ENCODE measurements around the gene EXT2.

The EXT2 gene

GRCh38 chr11:44130751-44131150, 35.3 kb downstream of the EXT2 start:
- ChIA-PET POLR2A (no interaction called here), CTCF (interaction anchor here (1.0 to 4.1 kb wide), 4 partner anchors 10 to 37 kb away, joined by 3 to 21 read pairs (median 4); partner anchors contain the start of gene EXT2)
- TF ChIP-seq, protein P1, sequence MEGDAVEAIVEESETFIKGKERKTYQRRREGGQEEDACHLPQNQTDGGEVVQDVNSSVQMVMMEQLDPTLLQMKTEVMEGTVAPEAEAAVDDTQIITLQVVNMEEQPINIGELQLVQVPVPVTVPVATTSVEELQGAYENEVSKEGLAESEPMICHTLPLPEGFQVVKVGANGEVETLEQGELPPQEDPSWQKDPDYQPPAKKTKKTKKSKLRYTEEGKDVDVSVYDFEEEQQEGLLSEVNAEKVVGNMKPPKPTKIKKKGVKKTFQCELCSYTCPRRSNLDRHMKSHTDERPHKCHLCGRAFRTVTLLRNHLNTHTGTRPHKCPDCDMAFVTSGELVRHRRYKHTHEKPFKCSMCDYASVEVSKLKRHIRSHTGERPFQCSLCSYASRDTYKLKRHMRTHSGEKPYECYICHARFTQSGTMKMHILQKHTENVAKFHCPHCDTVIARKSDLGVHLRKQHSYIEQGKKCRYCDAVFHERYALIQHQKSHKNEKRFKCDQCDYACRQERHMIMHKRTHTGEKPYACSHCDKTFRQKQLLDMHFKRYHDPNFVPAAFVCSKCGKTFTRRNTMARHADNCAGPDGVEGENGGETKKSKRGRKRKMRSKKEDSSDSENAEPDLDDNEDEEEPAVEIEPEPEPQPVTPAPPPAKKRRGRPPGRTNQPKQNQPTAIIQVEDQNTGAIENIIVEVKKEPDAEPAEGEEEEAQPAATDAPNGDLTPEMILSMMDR (IDR thresholded peaks at IDR 0.05; ENCODE audit: control extremely low read depth, extremely low read depth, low read depth, missing control alignments) = no peak
- DNase-seq (ENCODE audit: extremely low spot score) = no peak

DNA sequence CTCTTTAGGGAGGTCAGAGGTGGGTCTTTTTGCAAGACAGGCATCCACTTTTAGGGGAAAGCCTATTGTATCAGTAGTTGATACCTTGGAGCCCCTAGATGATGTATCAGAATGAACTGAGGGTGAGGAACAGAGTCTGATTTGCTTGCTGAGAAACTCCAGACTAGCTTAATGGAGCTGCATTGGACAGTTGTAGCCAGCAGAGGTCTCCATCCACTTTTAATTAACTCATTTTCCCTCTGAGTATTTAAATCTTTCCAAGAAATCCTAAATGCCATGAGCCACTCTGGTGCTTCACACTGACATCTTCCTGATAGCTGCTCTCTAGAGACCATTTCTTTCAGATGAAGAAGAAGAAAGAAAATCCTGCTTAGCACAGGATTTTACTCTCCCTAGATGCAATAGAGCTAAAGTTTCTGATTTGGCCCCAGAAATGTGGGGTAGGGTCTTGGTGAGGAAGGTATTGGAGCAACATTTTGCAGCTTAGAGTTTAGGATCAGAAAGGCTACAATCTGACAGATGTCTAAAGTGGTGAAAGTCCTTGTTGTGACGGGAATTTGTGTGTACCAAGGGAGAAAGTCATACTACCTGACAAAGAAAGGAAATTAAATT, 38.0 kb downstream of the EXT2 start:
- ChIA-PET CTCF (interaction anchor here (1.0 to 4.1 kb wide), 14 partner anchors 8 to 778 kb away, joined by 3 to 21 read pairs (median 4); partner anchors contain the start of gene EXT2), POLR2A (no interaction called here)
- DNase-seq (ENCODE audit: extremely low spot score) = peak; percentile 20
- TF ChIP-seq, protein P1 (IDR thresholded peaks at IDR 0.05; ENCODE audit: control extremely low read depth, extremely low read depth, low read depth, missing control alignments) = peak; percentile 37

- DNase-seq (ENCODE audit: extremely low spot score) = no peak
- POLR2A ChIA-PET = no interaction called here
- TF ChIP-seq, protein P1 (IDR thresholded peaks at IDR 0.05; ENCODE audit: control extremely low read depth, extremely low read depth, low read depth, missing control alignments) = no peak
- CTCF ChIA-PET = interaction anchor here (1.1 to 4.1 kb wide), 11 partner anchors 8 to 401 kb away, joined by 3 to 21 read pairs (median 5); partner anchors contain the start of gene EXT2
Observed at GRCh38 chr11:44134625-44135024, 39.1 kb downstream of the EXT2 start.

- CTCF ChIA-PET = interaction anchor here (0.9 to 3.3 kb wide), 5 partner anchors 10 to 775 kb away, joined by 3 to 16 read pairs (median 5); partner anchors contain the start of gene EXT2
- no peak for DNase-seq (ENCODE audit: extremely low spot score)
- POLR2A ChIA-PET = no interaction called here
- TF ChIP-seq, protein P1 (IDR thresholded peaks at IDR 0.05; ENCODE audit: control extremely low read depth, extremely low read depth, low read depth, missing control alignments) = no peak
Observed at GRCh38 chr11:44136176-44136945, 40.9 kb downstream of the EXT2 start.

DNA sequence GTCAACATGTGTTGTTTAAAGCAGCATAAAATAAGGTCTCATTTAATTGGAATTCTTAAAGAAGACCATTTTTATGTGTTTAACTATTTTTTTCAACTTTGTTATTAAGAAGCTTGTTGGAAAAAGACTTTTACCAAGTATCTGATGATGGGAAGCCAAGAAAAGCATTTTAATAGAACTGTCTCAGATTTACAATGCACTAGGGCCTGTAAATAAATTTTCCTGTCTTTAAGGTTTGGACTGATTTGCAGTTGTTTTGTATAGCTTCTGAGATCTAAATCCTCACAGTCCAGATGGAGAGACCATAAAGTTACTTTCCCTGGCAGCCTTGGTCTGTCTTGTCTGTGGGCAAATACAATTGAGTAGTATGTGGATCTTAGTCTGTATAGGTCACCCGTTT, 41.6 kb downstream of the EXT2 start:
- ChIA-PET POLR2A (no interaction called here), CTCF (interaction anchor here (1.6 to 3.3 kb wide), 2 partner anchors 9 to 43 kb away, joined by 5 to 16 read pairs; partner anchors contain the start of gene EXT2)
- TF ChIP-seq, protein P1 (IDR thresholded peaks at IDR 0.05; ENCODE audit: control extremely low read depth, extremely low read depth, low read depth, missing control alignments) = no peak
- no peak for DNase-seq (ENCODE audit: extremely low spot score)

- POLR2A ChIA-PET = no interaction called here
Observed at GRCh38 chr11:44138286-44138685, 42.8 kb downstream of the EXT2 start.

More at GRCh38 chr11:44138286-44138685, 42.8 kb downstream of the EXT2 start:
- no peak for DNase-seq (ENCODE audit: extremely low spot score)
- CTCF ChIA-PET = interaction anchor here (3.3 kb wide), 1 partner anchor 44 kb away, joined by 16 read pairs; the partner anchor contains the start of gene EXT2
- TF ChIP-seq, protein P1 (IDR thresholded peaks at IDR 0.05; ENCODE audit: control extremely low read depth, extremely low read depth, low read depth, missing control alignments) = no peak

Measured in GM10248 (cell line).